NCI-H2081 (cell line): ENCODE data around the gene HPN.
"Not testable (repeated sequence)": the region's sequence is repeated elsewhere in the genome, so short reads cannot be mapped to it uniquely, and the experiment has no call there.

Experiments
- DNase-seq, 2 experiments: peaks; one replicate each; lab custom pipeline; 2025; lab: John Stamatoyannopoulos, UW

Gene HPN

GRCh38 chr19:35042954-35043604 lies 1.6 kb downstream of the HPN start:
- DNase-seq: no peak

- no peak for DNase-seq
These were observed 2.4 kb downstream of the HPN start for GRCh38 chr19:35043906-35044305.

- peak; percentile 7 to 20 for DNase-seq
These were observed 3.0 kb downstream of the HPN start for GRCh38 chr19:35044317-35045117.

- no peak for DNase-seq
These were observed 4.3 kb downstream of the HPN start for GRCh38 chr19:35045667-35046300.

- DNase-seq: no peak
These were observed 4.9 kb downstream of the HPN start for GRCh38 chr19:35046461-35046860.

GRCh38 chr19:35048911-35049411 lies 7.4 kb downstream of the HPN start:
- peak; percentile 25 to 58 for DNase-seq

GRCh38 chr19:35049456-35049855 lies 7.9 kb downstream of the HPN start:
- DNase-seq: no peak

- not testable (repeated sequence) for DNase-seq
These were observed 9.1 kb downstream of the HPN start for GRCh38 chr19:35050662-35051061.

GRCh38 chr19:35051268-35051667 lies 9.7 kb downstream of the HPN start:
- not testable (repeated sequence) for DNase-seq

GRCh38 chr19:35051796-35052195 lies 10.3 kb downstream of the HPN start:
- DNase-seq: no peak

GRCh38 chr19:35052599-35053190 lies 11.2 kb downstream of the HPN start:
- DNase-seq: no peak

- no peak for DNase-seq
These were observed 12.3 kb downstream of the HPN start for GRCh38 chr19:35053667-35054293.

GRCh38 chr19:35054626-35055025 lies 13.1 kb downstream of the HPN start:
- DNase-seq: no peak

GRCh38 chr19:35055715-35056179 lies 14.2 kb downstream of the HPN start:
- DNase-seq: peak in 1 of 2 experiments; percentile 15

- no peak for DNase-seq
These were observed 15.1 kb downstream of the HPN start for GRCh38 chr19:35056513-35057063.

- no peak for DNase-seq
These were observed 16.8 kb downstream of the HPN start for GRCh38 chr19:35058370-35058769.

GRCh38 chr19:35059006-35059798 lies 17.7 kb downstream of the HPN start:
- no peak for DNase-seq

GRCh38 chr19:35059799-35060091 lies 18.2 kb downstream of the HPN start:
- no peak for DNase-seq

GRCh38 chr19:35060160-35060855 lies 18.8 kb downstream of the HPN start:
- no peak for DNase-seq
